Right lobe of liver (tissue), 6 donors: Measurements from ENCODE around the gene BTBD6. TPM values are rescaled to one million over a fixed set of nuclear protein-coding genes. Genes with fewer than 3 reads are reported as not detected.

ENCODE experiments used
- ATAC-seq, 4 donors: fragments of 200-7000 bp; cut with Tn5 transposase; one replicate each; pipeline ENCODE4 v1.9.1; 2020; ENCODE audit warnings: mild to moderate bottlenecking in 4 of 4, moderate library complexity in 4 of 4
- DNase-seq, 3 donors: peaks; one replicate each; pipeline ENCODE4 v3.0.0-alpha.2; 2020
- H3K27ac ChIP-seq, 3 donors: fragments of 200-600 bp; one replicate each; pipeline ENCODE4 v1.8.0; 2022
- H3K27me3 ChIP-seq, 2 donors: fragments of 200-600 bp; one replicate each; pipeline ENCODE4 v1.8.0; 2022
- H3K36me3 ChIP-seq, 4 donors: fragments of 200-600 bp; sonication (generic) in 1 of 4; one replicate each; pipeline versions ENCODE4 v1.5.1 to v1.8.0; 2017 to 2022; ENCODE audit warnings: control low read depth in 1 of 4
- H3K4me1 ChIP-seq, 4 donors: fragments of 200-600 bp; sonication (generic) in 1 of 4; one replicate each; pipeline versions ENCODE4 v1.5.1 to v1.8.0; 2017 to 2022; ENCODE audit warnings: control low read depth in 1 of 4
- H3K4me3 ChIP-seq, 3 donors: fragments of 200-600 bp; one replicate each; pipeline ENCODE4 v1.8.0; 2022
- H3K9me3 ChIP-seq, 4 donors: fragments of 200-600 bp; sonication (generic) in 1 of 4; one replicate each; pipeline versions ENCODE4 v1.5.1 to v1.8.0; 2017 to 2022; ENCODE audit warnings: control low read depth in 1 of 4
- CTCF ChIP-seq, 4 donors: fragments of 200-600 bp in 3 of 4; fragments of 450-650 bp in 1 of 4; IDR thresholded peaks; one replicate each; pipeline versions ENCODE4 v1.5.1 to v1.8.0; 2016 to 2022; ENCODE audit warnings: antibody characterized with exemption in 4 of 4, mild to moderate bottlenecking in 2 of 4
- POLR2A ChIP-seq: fragments of 450-650 bp; IDR thresholded peaks from one replicate; pipeline ENCODE4 v1.6.1; 2017; ENCODE audit warnings: antibody characterized with exemption, mild to moderate bottlenecking
- WGBS: methylation state at CpG from one replicate; pipeline ENCODE4 v1.1.6; 2018; ENCODE audit warnings: low coverage, low lambda C conversion rate; ENCODE audit not compliant: insufficient coverage; ENCODE audit errors: missing lambda C conversion rate; 5-methylcytosine and 5-hydroxymethylcytosine counted together
- intact Hi-C, 2 donors: fragments of 100-400 bp; cut with DNase I; formaldehyde crosslinking; loops; one replicate each; pipeline versions ENCODE4 v1.11.2 to v1.14.1; 2022
- total RNA-seq, 6 experiments: library from RNA; depleted of rRNA in 2 of 6; stranded (reverse); fragments of >200 nt in 2 of 6; fragmentation: NEBNext Ultra II Directional in 3 of 6; extraction: Animal tissue kit (Norgen Biotek cat#: 25700) in 3 of 6; gene quantifications; one replicate each; pipeline versions ENCODE4 v1.1.0 to v1.2.4, GENCODE V29; 2016 to 2023
- donor health status: DM: no; HTN: yes; CAD: no.
- donor health status: DM: no; HTN: no; CAD: no.
- donor health status: DM: no; HTN: no; CAD: no.
- donor health status: DM: no; HTN: yes; CAD: no.
- donor health status: DM: no; HTN: yes; CAD: no.

Gene BTBD6
- total RNA-seq, 6 experiments from 2014 or later = 16.5 to 25.0 (median 17.7) TPM

- H3K36me3 ChIP-seq = peaks cover 0 to 6% (median 0%) of the 10 kb centered on the region in 4 donors
- H3K4me3 ChIP-seq = no peak overlapping the region
- no peaks in the 10 kb centered on the region for H3K4me1 ChIP-seq
- H3K27me3 ChIP-seq = no peaks in the 10 kb centered on the region
- no peak for DNase-seq
- intact Hi-C loops = loop anchor here in 1 of 2 donors (10.0 kb wide), 1 partner anchor 45 kb away; no protein-coding TSS in a partner anchor
- no peak for TF ChIP-seq POLR2A
- no peak for TF ChIP-seq CTCF (IDR thresholded peaks at IDR 0.05)
- no peak overlapping the region for H3K27ac ChIP-seq
- WGBS = no CpG with 5 or more reads among the region's 17 CpGs
- no peak for ATAC-seq
- H3K9me3 ChIP-seq = no peaks in the 10 kb centered on the region
These were observed 28.6 kb upstream of the BTBD6 start for GRCh38 chr14:105219753-105220152.

GRCh38 chr14:105220699-105221597 lies 27.4 kb upstream of the BTBD6 start:
- Histone ChIP-seq H3K36me3 (peaks cover 0 to 8% (median 3%) of the 10 kb centered on the region in 4 donors), H3K4me1 (no peaks in the 10 kb centered on the region), H3K4me3 (no peak overlapping the region), H3K27ac (no peak overlapping the region), H3K9me3 (no peaks in the 10 kb centered on the region), H3K27me3 (no peaks in the 10 kb centered on the region)
- intact Hi-C loops = no loop called here
- WGBS = 48% methylated on average over 7 of the region's 29 CpGs
- TF ChIP-seq CTCF (IDR thresholded peaks at IDR 0.05) (no peak), POLR2A (no peak)
- peak; percentile 65 to 93 (median 82) for ATAC-seq
- DNase-seq = peak; percentile 54 to 76 (median 71)

- no peak for TF ChIP-seq CTCF (IDR thresholded peaks at IDR 0.05)
- no peak for TF ChIP-seq POLR2A
- Histone ChIP-seq H3K9me3 (no peaks in the 10 kb centered on the region), H3K27me3 (no peaks in the 10 kb centered on the region), H3K4me1 (no peaks in the 10 kb centered on the region), H3K4me3 (no peak overlapping the region), H3K27ac (no peak overlapping the region), H3K36me3 (peaks cover 0 to 12% (median 4%) of the 10 kb centered on the region in 4 donors)
- WGBS = 70% methylated on average over 16 of the region's 27 CpGs
- DNase-seq (peak in 1 of 3 donors; percentile 21), ATAC-seq (no peak)
- intact Hi-C loops = no loop called here
These were observed 26.6 kb upstream of the BTBD6 start for GRCh38 chr14:105221598-105222178.

GRCh38 chr14:105223260-105223659 lies 25.1 kb upstream of the BTBD6 start:
- intact Hi-C loops = no loop called here
- TF ChIP-seq CTCF (IDR thresholded peaks at IDR 0.05) (no peak), POLR2A (no peak)
- Histone ChIP-seq H3K27me3 (no peaks in the 10 kb centered on the region), H3K36me3 (peaks cover 0 to 12% (median 3%) of the 10 kb centered on the region in 4 donors), H3K9me3 (no peaks in the 10 kb centered on the region), H3K4me3 (no peak overlapping the region), H3K4me1 (no peaks in the 10 kb centered on the region), H3K27ac (no peak overlapping the region)
- 91% methylated on average over 14 of the region's 16 CpGs for WGBS
- peak in 1 of 3 donors; percentile 2 for DNase-seq
- ATAC-seq = no peak
